Right ventricle myocardium superior (tissue), 1 donor: ENCODE results near the gene PIGL. TPM values are rescaled to one million over a fixed set of nuclear protein-coding genes. Genes with fewer than 3 reads are reported as not detected.
A peak's percentile ranks its signal among the peaks of the same experiment; 100 is the strongest.

Experiments used
- ATAC-seq: fragments of 200-7000 bp; cut with Tn5 transposase; one replicate; pipeline ENCODE4 v1.9.1; 2020; ENCODE audit warnings: mild to moderate bottlenecking; ENCODE audit not compliant: poor library complexity
- DNase-seq: peaks from one replicate; pipeline ENCODE4 v3.0.0-alpha.2; 2020
- intact Hi-C: fragments of 100-400 bp; cut with DNase I; formaldehyde crosslinking; loops from one replicate; pipeline ENCODE4 v1.11.2; 2022
- total RNA-seq: library from RNA; stranded (reverse); fragmentation: NEBNext Ultra II Directional; extraction: Animal tissue kit (Norgen Biotek cat#: 25700); gene quantifications from one replicate; pipeline ENCODE4 v1.2.1, GENCODE V29; 2021
- donor health status: DM: no; HTN: yes; CAD: no; lungs with severe emphysema.

PIGL gene
- total RNA-seq, 1 donor from 2014 or later = 8.2 TPM

DNA sequence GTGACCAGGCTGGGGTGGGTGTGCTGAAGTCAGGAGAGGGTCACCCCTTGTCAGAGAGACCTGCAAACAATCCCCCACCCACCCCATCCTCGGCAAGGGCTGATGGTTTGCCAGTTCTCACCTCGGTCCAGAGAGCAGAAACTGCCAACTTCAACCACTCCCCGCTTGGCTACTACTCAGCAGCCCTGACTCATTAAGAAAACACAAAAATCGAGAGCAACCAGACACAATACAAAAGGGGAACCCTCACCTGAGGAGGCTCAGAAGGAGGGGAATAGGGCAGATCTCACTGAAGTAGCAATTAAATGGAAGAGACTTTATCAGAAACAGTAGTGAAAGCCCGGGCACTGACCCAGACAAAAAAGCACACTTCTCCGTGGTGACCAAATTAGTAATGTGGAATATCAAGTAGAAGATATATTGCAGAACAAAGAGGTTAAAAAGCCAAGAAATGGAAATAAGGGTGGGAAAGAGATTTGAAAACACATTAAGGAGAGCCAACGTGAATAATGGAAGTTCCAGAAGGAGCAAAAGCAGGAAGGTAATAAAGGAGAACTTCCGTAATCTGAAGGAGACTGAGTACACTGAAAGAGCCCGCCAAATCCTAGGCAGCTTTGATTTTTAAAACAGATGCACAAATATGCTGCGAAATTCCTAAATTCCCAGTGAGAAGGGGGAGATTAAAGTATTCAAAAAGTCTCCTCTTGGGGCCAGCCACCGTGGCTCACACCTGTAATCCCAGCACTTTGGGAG is 112.7 kb downstream of the PIGL start:
- intact Hi-C loops = no loop called here
- DNase-seq (no peak), ATAC-seq (peak; percentile 71)

- no peak for DNase-seq
- intact Hi-C loops = no loop called here
- ATAC-seq = no peak
Observed at GRCh38 chr17:16338391-16338790, 121.4 kb downstream of the PIGL start.

- no peak for ATAC-seq
- no peak for DNase-seq
- intact Hi-C loops = no loop called here
Observed at GRCh38 chr17:16339402-16339801, 122.4 kb downstream of the PIGL start.

GRCh38 chr17:16339959-16340358 is 122.9 kb downstream of the PIGL start:
- no peak for ATAC-seq
- intact Hi-C loops = no loop called here
- no peak for DNase-seq

- intact Hi-C loops = no loop called here
- no peak for ATAC-seq
- no peak for DNase-seq
Observed at GRCh38 chr17:16342979-16343378, 126.0 kb downstream of the PIGL start.

DNA sequence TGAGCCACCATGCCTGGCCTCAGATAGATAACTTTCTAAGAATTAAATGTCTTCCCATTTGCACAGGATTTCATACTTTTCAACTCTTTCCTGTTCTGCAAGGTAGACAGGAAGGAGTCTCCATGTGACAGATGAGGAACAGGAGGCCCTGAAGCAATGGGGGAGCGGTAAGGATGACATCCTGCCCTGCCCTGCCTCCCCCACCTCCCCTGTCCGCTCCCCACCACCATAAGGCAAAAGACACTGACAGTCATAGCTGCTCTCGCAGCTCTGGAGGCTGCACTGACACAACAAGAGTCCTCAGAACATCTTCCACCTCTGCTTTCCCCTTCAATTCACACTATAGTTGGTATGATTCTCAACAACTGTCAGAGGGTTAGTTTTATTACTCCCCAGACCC is 126.6 kb downstream of the PIGL start:
- intact Hi-C loops = no loop called here
- ATAC-seq (no peak), DNase-seq (no peak)

GRCh38 chr17:16345565-16345964 is 128.6 kb downstream of the PIGL start:
- intact Hi-C loops = no loop called here
- DNase-seq (no peak), ATAC-seq (peak; percentile 45)

DNA sequence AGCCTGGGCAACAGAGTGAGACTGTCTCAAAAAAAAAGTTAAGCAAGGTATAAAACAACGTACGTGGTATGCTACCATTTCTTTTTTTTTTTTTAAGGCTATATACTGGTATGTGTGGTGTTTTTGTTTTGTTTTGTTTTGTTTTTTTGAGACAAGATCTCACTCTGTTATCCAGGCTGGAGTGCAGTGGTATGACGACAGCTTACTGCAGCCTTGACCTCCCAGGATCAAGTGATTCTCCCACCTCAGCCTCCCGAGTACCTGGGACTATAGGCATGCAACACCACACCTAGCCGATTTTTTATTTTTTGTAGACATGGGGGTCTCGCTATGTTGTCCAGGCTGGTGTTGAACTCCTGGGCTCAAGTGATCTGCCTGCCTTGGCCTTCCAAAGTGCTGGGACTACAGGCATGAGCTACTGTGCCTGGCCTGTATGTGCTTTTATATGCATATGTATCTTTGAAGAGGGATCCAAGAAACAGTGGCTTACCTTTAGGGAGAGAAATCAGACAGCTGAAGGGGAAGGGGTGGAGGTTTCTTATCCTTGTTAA is 129.8 kb downstream of the PIGL start:
- intact Hi-C loops = no loop called here
- no peak for DNase-seq

DNA sequence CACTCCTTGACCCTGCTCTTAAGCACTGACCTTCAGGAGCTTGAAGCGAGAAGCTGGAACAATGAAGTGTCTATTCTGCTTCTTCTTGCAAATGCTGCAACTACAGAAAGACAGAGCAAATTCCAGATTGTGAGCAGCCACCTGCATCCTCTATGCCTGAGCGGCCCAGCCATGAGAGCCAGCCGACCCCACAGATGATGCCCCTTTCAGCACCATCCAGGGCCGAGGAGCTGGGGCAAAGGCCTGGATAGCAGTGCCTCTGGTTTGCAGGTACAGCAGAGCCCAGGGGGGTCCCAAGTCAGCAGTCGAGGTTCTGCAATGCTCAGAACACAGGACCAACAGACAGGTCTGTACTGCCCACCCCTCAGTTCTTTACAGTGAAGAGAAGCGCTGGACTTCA is 131.6 kb downstream of the PIGL start:
- intact Hi-C loops = no loop called here
- no peak for DNase-seq
- ATAC-seq = no peak

More for the DNA sequence above, 129.8 kb downstream of the PIGL start:
- ATAC-seq = no peak

DNA sequence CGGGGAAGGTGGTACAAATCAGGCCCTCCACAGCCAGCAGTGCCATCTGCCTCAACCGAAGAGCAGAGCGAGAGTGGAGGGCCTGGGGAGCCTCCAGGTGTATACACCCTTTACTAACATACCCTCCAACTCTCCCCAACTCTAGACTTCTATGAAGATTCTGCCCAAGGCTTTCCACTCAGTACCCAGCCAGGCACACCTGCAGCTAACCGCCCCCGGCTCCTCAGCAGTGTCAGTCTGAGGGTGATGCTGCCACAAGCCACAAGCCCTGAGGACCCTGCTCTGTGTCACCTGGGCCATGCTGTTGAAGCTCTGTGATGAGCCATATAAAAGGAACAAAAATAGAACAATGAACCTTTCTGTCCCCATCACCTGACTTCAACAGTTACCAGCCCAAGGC is 132.4 kb downstream of the PIGL start:
- ATAC-seq (no peak), DNase-seq (no peak)
- intact Hi-C loops = no loop called here

- ATAC-seq = no peak
- intact Hi-C loops = no loop called here
Observed at GRCh38 chr17:16351831-16352230, 134.8 kb downstream of the PIGL start.

GRCh38 chr17:16352303-16352666 is 135.3 kb downstream of the PIGL start:
- DNase-seq (peak; percentile 47), ATAC-seq (peak; percentile 49)
- intact Hi-C loops = no loop called here

More at GRCh38 chr17:16351831-16352230, 134.8 kb downstream of the PIGL start:
- no peak for DNase-seq

DNA sequence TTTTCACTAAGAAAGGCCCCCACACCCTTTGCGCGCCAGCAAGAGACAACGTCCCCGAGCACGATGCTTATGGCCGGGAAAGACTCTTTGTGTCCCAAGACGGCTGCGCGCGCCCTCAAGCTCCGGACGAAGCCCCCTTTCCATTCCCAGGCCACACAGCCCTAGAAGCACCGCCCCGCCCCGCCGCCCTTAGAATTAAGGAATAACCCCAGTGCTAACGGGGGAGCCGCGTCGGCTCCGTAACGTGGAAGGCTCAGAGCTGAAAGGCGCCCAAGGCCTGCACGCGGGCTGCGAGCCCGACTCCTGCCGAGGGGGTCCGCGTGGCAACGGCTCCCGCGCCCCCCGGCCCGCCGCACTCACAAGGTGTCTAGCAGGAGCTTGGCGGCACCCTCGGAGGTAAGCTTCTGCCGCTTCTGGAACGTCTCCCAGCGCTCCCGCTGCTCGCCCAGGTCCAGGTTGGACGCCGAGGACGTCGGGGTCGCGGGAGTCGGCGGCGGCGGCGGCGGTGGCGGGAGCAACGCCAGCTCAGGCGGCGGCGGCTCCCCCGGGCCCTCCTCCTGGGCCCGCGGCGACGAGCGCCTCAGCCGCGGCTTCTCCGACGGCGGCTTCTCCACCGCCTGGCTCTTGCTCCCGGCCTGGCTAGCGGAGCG is 135.8 kb downstream of the PIGL start:
- DNase-seq (peak; percentile 55), ATAC-seq (peak; percentile 76)
- intact Hi-C loops = no loop called here

DNA sequence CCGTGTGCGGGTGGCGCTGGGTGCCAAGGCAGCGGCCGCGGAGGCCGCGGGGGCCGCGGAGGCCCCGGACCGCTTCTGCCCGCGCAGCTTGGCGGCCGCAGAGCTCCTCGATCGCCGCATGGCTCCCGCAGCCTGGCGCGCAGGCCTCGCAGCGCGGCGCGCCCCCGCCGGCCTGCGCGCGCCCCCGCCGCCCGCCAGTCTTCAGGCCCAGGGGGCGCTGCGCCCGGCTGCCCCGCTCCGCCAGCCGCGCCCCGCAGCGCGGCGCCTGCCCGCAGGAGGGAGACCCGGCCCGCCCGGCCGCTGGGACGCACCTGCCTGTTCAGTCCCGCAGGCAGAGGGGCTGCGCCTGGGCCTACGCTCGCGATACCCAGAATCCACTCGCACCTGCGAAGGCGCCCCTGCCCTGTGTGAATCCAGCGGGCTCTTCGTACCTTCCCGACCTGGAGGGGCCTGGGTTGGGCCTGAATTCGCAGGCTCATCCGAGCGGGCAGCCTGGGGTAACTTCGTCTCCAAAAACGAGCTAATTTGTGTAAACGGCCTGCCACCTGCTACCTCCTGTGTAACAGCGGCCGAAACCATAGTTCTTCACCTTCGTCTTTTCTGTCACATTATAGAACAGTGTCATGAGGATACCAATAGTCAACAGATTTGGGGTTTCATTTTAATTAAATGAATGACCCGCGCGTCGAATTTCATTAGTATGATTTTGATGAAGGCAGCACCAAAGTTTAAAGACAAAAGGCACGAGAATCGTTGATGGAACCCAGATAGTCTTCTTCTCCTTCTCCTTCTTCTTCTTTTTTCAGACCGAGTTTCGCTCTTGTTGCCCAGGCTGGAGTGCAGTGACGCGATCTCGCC is 136.5 kb downstream of the PIGL start, which contains the start of gene CENPV:
TSS of gene CENPV (minus strand) at position 153 of the 858 bp plus-strand sequence. CDS start at position 120, 33 bp downstream.
- ATAC-seq (peak; percentile 78), DNase-seq (peak; percentile 57)
- intact Hi-C loops = no loop called here

DNA sequence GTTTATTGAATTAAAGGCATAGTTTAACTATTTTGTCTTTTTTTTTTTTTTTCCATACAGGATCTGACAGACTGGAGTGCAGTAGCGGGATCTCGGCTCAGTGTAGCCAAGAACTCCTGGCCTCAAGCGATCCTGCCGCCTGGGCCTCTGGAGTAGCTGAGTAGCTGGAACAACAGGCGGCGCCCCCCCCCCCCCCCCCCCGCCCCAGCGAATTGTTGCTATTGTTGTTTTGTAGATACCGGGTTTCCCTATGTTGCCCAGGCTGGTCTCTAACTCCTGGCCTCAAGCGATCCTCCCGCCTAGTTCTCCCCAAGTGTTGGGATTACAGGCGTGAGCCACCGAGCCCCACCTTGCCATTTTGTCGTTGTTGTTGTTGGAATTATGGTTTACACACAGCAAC is 137.6 kb downstream of the PIGL start:
- intact Hi-C loops = no loop called here
- ATAC-seq = no peak

GRCh38 chr17:16358394-16358793 is 141.4 kb downstream of the PIGL start:
- ATAC-seq = no peak
- intact Hi-C loops = no loop called here

More for the DNA sequence above, 137.6 kb downstream of the PIGL start:
- no peak for DNase-seq

DNA sequence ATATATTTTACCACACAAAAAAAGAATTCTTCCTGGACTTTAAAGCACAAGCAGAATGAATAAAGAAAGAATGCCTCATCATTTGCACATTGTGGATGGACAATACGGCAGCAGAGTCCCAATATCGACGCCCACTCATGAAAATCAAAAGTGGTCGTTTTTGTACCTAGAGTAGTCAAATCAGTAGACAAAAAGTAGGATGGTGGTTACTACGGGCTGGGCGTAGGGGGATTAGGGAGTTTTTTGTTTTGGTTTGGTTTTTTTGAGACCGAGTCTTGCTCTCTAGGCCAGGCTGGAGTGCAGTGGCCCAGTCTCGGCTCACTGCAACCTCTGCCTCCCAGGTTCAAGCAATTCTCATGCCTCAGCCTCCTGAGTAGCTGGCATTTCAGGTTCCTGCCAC is 144.9 kb downstream of the PIGL start:
- DNase-seq (no peak), ATAC-seq (no peak)
- intact Hi-C loops = no loop called here

More at GRCh38 chr17:16358394-16358793, 141.4 kb downstream of the PIGL start:
- DNase-seq = no peak

- DNase-seq = peak; percentile 80
- intact Hi-C loops = no loop called here
- ATAC-seq = peak; percentile 90
Observed at GRCh38 chr17:16363749-16364536, 146.9 kb downstream of the PIGL start.
